SK-N-SH (cell line): ENCODE data around the gene AKT1.

Source experiments
- CTCF ChIP-seq: fragments of 200-600 bp; sonication (generic); IDR thresholded peaks from 2 replicates; pipeline ENCODE4 v1.6.1; 2017; ENCODE audit warnings: antibody characterized with exemption, mild to moderate bottlenecking, moderate library complexity
- EP300 ChIP-seq, 2 experiments: IDR thresholded peaks; 2 replicates each; pipeline versions ENCODE4 v1.4.0 to v1.6.1; 2012; ENCODE audit warnings: borderline replicate concordance in 1 of 2, low read depth in 1 of 2, low read length in 1 of 2
- REST ChIP-seq: IDR thresholded peaks from 2 replicates; pipeline ENCODE4 v1.6.1; 2012; ENCODE audit warnings: mild to moderate bottlenecking, low read depth, low read length, moderate library complexity
- RFX5 ChIP-seq: IDR thresholded peaks from 2 replicates; pipeline ENCODE4 v1.6.1; 2012; ENCODE audit warnings: mild to moderate bottlenecking, improper control_type of control experiment, low read length

- TF ChIP-seq CTCF, result no peak
- no peak for TF ChIP-seq REST
- TF ChIP-seq EP300 (IDR thresholded peaks at IDR 0.05; ENCODE audit: borderline replicate concordance in 1 of 2, low read depth in 1 of 2, low read length in 1 of 2), result no peak
- no peak for TF ChIP-seq RFX5
These were observed 41.2 kb downstream of the AKT1 start for GRCh38 chr14:104754213-104754851.
